Measurements from ENCODE around the gene MCF2L.

DNA sequence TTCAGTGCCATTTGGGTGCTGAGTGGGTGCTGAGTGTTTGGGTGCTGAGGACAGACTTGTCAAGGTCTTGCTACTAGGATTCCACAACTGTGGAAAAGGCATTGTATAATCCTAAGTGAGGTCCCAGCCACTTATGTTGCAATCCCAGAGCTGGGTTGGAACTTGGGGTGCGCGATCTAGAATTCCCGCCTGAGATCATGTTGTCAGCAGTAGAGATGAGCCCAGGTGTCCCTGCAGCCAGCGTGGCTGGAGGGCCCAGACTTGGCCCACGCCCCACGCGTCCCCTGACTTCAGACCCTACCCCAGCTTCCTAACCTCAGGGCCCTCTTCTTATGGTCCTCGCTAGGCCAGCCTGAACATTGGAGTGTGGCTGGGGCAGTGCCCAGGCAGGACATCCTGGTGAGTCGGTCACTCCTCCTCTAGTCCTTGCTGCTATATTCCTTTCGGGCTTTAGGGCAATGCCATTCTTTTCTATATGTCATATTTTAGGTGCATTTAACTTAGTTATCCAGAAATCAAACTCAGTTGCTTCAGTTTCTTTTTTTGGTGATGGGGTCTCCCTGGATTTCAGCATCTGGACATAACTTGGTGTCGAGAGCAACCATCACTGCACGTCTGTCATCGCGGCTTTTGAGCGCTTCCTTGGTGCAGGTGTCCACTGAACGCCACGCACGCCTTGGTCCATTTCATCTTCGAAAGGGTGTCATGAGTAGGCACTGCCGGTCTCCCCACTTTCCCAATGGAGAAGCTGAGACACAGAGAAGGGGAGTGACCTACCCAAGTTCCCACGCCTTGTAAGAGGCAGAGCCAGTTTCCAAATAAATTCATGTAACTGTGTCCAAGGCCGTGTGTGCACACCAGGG, 90.2 kb downstream of the MCF2L start:
- no peak for TF ChIP-seq POLR2A (IDR thresholded peaks at IDR 0.05)
- TF ChIP-seq, protein P1, sequence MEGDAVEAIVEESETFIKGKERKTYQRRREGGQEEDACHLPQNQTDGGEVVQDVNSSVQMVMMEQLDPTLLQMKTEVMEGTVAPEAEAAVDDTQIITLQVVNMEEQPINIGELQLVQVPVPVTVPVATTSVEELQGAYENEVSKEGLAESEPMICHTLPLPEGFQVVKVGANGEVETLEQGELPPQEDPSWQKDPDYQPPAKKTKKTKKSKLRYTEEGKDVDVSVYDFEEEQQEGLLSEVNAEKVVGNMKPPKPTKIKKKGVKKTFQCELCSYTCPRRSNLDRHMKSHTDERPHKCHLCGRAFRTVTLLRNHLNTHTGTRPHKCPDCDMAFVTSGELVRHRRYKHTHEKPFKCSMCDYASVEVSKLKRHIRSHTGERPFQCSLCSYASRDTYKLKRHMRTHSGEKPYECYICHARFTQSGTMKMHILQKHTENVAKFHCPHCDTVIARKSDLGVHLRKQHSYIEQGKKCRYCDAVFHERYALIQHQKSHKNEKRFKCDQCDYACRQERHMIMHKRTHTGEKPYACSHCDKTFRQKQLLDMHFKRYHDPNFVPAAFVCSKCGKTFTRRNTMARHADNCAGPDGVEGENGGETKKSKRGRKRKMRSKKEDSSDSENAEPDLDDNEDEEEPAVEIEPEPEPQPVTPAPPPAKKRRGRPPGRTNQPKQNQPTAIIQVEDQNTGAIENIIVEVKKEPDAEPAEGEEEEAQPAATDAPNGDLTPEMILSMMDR (IDR thresholded peaks at IDR 0.05): no peak

All from body of pancreas (tissue), 4 donors.